ENCODE data around the gene LTBP3. TPM values are rescaled to one million over a fixed set of nuclear protein-coding genes. Genes with fewer than 3 reads are reported as not detected.
A peak's percentile ranks its signal among the peaks of the same experiment; 100 is the strongest.

Gene LTBP3
- total and polyA plus RNA-seq, 2 of the 13 experiments (the other 11 are each of a cell fraction or from before 2014, with no cell fraction given), result 12.2 to 68.1 TPM

- TF ChIP-seq ZSCAN31 (CRISPR knock-in tag; IDR thresholded peaks at IDR 0.05; ENCODE audit: low read depth), result no peak
- no peak for TF ChIP-seq ZNF841 (CRISPR knock-in tag; IDR thresholded peaks at IDR 0.05; ENCODE audit: borderline replicate concordance)
- TF ChIP-seq TOPORS (CRISPR knock-in tag; IDR thresholded peaks at IDR 0.05), result no peak
- TF ChIP-seq CEBPG (CRISPR knock-in tag; IDR thresholded peaks at IDR 0.05), result peak; percentile 93
- no peak for TF ChIP-seq ZBTB49 (CRISPR knock-in tag; IDR thresholded peaks at IDR 0.05; ENCODE audit: borderline replicate concordance)
- no peak for TF ChIP-seq ZNF567 (CRISPR knock-in tag; IDR thresholded peaks at IDR 0.05; ENCODE audit: borderline replicate concordance)
- no peak for TF ChIP-seq NFYC (CRISPR knock-in tag; IDR thresholded peaks at IDR 0.05)
- no peak for TF ChIP-seq ZNF878 (CRISPR knock-in tag; IDR thresholded peaks at IDR 0.05)
- no peak for TF ChIP-seq HOXA7 (CRISPR knock-in tag; IDR thresholded peaks at IDR 0.05)
- peak; percentile 94 for TF ChIP-seq YY1 (IDR thresholded peaks at IDR 0.05; ENCODE audit: insufficient read depth, insufficient replicate concordance, low read depth, low read length)
- no peak for TF ChIP-seq ZFP36 (IDR thresholded peaks at IDR 0.05; ENCODE audit: borderline replicate concordance, low read depth, low read length, partially characterized antibody)
- peak; percentile 93 for TF ChIP-seq BRD4 (CRISPR knock-in tag; IDR thresholded peaks at IDR 0.05)
- no peak for TF ChIP-seq GLI4 (CRISPR knock-in tag; IDR thresholded peaks at IDR 0.05; ENCODE audit: borderline replicate concordance)
- TF ChIP-seq ZNF549 (CRISPR knock-in tag; IDR thresholded peaks at IDR 0.05), result no peak
- no peak for TF ChIP-seq MED13 (CRISPR knock-in tag; IDR thresholded peaks at IDR 0.05)
- no peak for TF ChIP-seq DMAP1 (CRISPR knock-in tag; IDR thresholded peaks at IDR 0.05)
- TF ChIP-seq YEATS2 (CRISPR knock-in tag; IDR thresholded peaks at IDR 0.05; ENCODE audit: borderline replicate concordance), result 0 out of 2 replicates have a peak, but pooled peaks have one; percentile 2
- TF ChIP-seq POLR2G (IDR thresholded peaks at IDR 0.05; ENCODE audit: low read depth, low read length), result peak; percentile 70
- TF ChIP-seq ZNF740 (CRISPR knock-in tag; IDR thresholded peaks at IDR 0.05), result peak; percentile 80
- TF ChIP-seq ZNF326 (CRISPR knock-in tag; IDR thresholded peaks at IDR 0.05; ENCODE audit: borderline replicate concordance), result no peak
- no peak for TF ChIP-seq ZNF17 (CRISPR knock-in tag; IDR thresholded peaks at IDR 0.05)
- no peak for TF ChIP-seq AKAP8 (CRISPR knock-in tag; IDR thresholded peaks at IDR 0.05)
- no peak for TF ChIP-seq FOXJ3 (CRISPR knock-in tag; IDR thresholded peaks at IDR 0.05; ENCODE audit: borderline replicate concordance)
- 0 out of 2 replicates have a peak, but pooled peaks have one; percentile 20 for TF ChIP-seq FOSL1 (CRISPR knock-in tag; IDR thresholded peaks at IDR 0.05; ENCODE audit: borderline replicate concordance)
- no peak for TF ChIP-seq ZMAT5 (CRISPR knock-in tag; IDR thresholded peaks at IDR 0.05; ENCODE audit: borderline replicate concordance, low read depth)
- no peak for TF ChIP-seq ZSCAN21 (CRISPR knock-in tag; IDR thresholded peaks at IDR 0.05; ENCODE audit: borderline replicate concordance)
- no peak for TF ChIP-seq POGK (CRISPR knock-in tag; conservative IDR thresholded peaks at IDR 0.05)
These were observed 60.0 kb downstream of the LTBP3 start (continued) for GRCh38 chr11:65498042-65498726.
